HG03139 (cell line): Measurements from ENCODE around the gene CRY2.
"Not testable (repeated sequence)": the region's sequence is repeated elsewhere in the genome, so short reads cannot be mapped to it uniquely, and the experiment has no call there.

ENCODE experiments used
- ATAC-seq: cut with Tn5 transposase; IDR thresholded peaks from one replicate; pipeline ENCODE4 v1.9.1; 2021; ENCODE audit not compliant: unreplicated experiment

CRY2 gene

DNA sequence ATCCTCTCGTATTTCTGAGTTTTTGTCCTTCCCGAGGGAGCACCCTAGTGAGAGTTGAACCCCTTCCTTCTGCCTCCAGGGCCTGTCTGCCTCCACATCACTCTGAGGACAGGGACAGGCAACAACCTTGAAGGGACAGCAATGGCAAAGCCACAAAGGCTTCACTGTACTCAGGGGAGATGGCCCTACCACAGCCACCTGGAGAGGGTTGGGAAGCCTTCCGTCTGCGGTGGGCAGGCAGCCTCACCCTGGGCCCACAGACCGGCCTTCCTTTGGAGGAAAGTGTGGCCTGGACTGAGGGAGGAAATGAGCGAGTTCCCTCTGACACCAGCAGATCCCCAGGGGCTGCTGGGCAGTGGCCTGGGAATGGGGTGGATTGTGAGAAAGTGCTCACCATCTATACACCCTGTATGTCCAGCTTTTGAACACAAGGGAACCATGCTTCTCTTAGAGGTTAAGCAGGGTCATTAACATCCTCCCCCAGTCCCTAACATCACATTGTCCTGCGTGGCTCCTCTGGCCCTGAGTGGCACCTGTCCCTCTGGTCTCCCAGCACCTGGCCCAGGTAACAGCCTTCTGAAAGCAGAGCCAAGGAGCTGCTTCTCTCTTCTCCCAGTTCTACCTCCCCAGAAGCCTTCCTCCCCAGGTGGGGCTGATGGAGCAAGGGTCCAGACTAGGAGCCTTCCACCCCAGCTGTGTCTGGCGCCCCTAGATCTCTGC lies 35.5 kb upstream of the CRY2 start:
- ATAC-seq: no peak

GRCh38 chr11:45812581-45813548 lies 34.4 kb upstream of the CRY2 start:
- ATAC-seq: no peak

DNA sequence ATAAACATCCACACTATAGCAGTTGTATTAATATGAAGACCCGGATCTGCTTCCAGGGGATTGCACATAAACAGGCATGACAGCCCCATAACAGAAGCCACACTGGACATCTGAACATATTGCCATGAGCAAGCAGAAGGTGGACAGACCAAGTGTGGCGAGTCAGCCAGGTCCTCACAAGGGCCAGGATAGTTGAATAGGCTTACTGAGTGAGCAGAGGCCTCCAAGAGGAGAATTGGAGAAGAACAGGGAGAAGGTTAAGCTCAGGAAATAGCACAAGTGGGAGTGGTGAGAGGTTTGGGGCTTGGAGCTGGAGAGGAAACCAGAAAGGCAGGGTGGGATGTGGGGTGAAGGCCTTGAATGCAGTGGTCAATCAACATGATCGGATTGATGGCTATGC lies 31.5 kb upstream of the CRY2 start:
- no peak for ATAC-seq

DNA sequence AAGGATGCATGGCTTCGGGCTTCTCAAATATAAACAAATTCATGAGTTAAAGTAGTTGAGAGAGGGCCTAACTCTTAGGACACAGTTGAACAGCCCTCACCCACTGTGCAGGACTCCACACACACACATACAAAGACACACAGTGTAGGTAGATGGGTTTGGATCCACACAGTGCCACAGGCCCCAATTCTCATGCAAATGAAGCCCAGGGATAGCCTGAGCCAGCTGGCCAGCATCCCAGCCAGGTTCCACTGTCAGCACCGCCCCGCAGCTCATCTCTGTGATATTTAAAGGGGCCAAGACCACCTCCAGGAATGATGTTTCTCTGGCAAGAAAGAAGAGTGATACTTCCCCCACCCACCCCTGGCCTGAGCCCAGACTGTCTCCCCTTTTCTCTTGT lies 30.7 kb upstream of the CRY2 start:
- no peak for ATAC-seq

DNA sequence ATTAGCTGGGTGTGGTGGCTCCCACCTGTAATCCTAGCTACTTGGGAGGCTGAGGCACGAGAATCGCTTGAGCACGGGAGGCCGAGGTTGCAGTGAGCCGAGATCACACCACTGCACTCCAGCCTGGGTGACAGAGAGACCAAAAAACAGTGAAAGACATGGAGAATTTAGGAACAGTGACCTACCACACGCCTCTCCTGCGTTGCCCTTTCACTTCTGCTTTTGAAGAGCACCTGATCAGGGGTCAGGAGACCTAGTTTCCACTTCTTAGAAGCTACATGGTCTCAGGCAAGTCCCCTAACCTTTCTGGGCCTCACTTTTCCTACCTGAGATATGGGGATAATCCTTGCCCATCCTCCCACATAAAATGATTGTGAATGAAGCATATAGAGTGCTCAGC lies 30.1 kb upstream of the CRY2 start:
- ATAC-seq: no peak

- no peak for ATAC-seq
Observed at GRCh38 chr11:45818961-45819605, 28.2 kb upstream of the CRY2 start.

GRCh38 chr11:45820211-45820857 lies 26.9 kb upstream of the CRY2 start:
- ATAC-seq: no peak

GRCh38 chr11:45826492-45826891 lies 20.8 kb upstream of the CRY2 start:
- ATAC-seq: not testable (repeated sequence)

DNA sequence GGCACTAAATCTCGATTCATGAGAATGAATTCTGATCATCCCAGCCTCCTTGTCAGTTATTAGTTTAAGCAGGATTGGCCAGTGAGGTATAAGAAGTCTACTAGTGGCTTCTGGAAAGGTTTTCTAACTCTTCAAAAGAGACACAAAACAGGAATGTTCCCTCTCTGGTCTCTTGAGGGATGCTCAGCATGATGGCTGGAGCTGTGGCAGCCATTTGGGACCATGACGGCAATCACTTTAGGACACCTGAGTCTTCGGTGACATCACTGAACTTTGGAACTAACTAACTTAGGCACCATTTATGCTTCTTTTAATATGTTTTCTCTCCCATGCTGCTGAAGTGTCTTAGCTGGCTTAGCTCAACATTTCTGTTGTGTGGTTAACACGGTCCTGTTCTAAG lies 20.2 kb upstream of the CRY2 start:
- no peak for ATAC-seq

- no peak for ATAC-seq
Observed at GRCh38 chr11:45828996-45829395, 18.3 kb upstream of the CRY2 start.

GRCh38 chr11:45830596-45830995 lies 16.7 kb upstream of the CRY2 start:
- no peak for ATAC-seq

DNA sequence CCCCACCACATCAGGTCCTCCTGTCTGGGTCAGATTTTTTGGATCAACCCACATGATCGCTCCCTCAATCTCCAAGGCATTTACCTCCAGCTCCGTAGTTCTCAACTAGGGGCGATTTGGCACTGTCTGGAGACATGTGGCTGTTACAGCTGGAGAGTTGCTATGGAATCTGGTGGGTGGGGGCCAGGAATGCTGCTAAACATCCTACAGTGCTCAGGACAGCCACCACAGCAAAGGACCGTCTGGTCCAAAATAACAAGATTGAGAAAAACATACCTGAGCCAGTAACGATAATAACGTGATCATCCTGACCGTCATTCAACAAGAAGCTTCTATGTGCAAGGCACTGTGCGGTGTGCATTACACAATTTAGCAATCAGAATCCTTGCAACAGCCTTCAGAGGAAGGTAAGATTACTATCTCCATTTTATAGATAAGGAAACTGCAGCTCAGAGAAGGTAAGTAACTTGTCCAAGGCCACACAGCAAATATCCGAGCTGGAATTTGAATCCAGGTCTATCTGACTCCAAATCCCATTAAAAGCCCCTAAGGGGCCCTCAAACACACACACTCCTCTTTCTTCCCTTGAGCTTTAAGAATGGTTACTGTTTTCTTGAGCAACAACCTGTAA lies 14.3 kb upstream of the CRY2 start:
- ATAC-seq: no peak

GRCh38 chr11:45833761-45834160 lies 13.5 kb upstream of the CRY2 start:
- no peak for ATAC-seq

DNA sequence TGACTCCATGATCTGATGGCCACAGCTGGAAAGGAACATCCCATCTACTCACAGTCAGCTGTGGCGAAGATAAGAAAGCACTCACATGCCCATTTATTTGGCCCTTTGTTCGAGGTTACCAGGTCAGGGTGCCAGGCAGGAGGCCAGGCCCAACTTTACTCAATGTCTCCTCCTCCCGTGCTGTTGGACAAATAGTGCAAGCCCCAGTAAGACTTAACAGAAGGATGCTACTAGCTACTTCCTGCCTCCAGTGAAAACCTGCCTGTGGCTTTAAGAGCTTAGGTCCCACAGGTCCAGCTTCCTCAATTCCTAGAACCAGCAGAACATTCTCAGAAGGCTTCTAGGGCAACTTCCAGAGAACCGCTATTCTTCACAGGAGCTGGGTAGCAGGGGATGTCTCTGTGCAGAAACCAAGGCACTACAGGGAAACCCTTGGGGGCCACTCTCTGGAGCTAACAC lies 12.9 kb upstream of the CRY2 start:
- ATAC-seq: no peak

- no peak for ATAC-seq
Observed at GRCh38 chr11:45839204-45839603, 8.1 kb upstream of the CRY2 start.

- not testable (repeated sequence) for ATAC-seq
Observed at GRCh38 chr11:45840251-45840650, 7.0 kb upstream of the CRY2 start.

- ATAC-seq: no peak
Observed at GRCh38 chr11:45843158-45843924, 3.9 kb upstream of the CRY2 start.

GRCh38 chr11:45844822-45845578 lies 2.3 kb upstream of the CRY2 start:
- no peak for ATAC-seq

DNA sequence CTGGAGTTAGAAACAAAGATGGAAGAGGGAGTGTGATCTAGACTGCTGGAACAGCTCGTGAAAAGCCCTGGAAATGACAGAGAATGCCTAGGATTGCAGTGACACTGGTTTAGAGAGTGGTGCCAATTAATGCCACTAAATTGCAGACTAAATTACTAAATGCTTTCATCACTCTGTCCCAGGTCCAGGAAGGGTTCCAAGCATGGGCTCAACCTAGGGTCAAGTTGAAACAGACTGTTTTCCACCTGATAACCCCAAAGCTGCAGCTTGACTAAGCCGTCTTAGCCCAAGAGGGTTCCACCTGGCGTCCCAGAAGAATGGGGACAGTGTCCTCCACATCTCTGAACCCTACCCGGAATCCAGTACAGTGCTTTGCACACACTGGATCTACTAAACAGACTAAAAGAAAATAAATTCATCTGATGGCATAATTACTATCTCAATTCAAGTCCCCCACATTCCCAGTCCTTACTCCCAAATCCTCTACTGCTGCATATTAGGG lies 1.1 kb upstream of the CRY2 start:
- no peak for ATAC-seq
